Activated CD4-positive, alpha-beta T cell treated with anti-CD3 and anti-CD28 coated beads for 48 hours (primary cell): Measurements from ENCODE around the gene CBL.

Experiments
- DNase-seq: peaks from one replicate; pipeline ENCODE4 v3.0.0-alpha.2; 2020

Gene CBL

DNA sequence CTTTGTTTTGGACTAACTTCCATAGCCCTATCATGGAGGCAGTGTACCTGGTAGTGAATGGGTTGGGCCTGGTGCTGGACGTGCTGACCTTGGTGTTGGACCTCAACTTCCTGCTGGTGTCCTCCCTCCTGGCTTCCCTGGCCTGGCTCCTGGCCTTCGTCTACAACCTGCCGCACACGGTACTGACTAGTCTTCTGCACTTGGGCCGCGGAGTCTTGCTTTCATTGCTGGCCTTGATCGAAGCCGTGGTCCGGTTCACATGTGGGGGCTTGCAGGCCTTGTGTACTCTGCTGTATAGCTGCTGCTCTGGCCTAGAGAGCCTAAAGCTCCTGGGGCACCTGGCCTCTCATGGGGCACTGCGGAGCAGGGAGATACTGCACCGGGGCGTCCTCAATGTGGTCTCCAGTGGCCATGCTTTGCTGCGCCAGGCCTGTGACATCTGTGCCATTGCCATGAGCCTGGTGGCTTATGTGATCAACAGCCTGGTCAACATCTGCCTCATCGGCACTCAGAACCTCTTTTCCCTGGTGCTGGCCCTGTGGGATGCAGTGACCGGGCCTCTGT is 129.0 kb downstream of the CBL start:
- DNase-seq, result no peak

DNA sequence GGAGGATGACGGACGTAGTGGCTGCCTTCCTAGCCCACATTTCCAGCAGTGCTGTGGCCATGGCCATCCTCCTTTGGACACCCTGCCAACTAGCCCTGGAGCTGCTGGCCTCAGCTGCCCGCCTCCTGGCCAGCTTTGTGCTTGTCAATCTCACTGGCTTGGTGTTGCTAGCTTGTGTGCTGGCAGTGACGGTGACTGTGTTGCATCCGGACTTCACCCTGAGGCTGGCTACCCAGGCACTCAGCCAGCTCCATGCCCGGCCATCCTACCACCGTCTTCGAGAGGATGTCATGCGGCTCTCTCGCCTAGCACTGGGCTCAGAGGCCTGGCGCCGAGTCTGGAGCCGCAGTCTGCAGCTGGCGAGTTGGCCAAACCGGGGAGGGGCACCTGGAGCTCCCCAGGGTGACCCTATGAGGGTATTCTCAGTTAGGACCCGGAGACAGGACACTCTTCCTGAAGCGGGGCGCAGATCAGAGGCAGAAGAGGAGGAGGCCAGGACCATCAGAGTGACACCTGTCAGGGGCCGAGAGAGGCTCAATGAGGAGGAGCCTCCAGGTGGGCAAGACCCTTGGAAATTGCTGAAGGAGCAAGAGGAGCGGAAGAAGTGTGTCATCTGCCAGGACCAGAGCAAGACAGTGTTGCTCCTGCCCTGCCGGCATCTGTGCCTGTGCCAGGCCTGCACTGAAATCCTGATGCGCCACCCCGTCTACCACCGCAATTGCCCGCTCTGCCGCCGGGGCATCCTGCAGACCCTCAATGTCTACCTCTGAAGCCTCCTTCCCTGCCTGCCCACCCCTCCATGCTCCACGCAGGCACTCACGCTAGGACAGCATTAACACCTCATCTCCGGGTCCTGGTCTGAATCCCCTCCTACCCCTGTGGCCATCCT is 129.8 kb downstream of the CBL start:
- DNase-seq, result no peak

DNA sequence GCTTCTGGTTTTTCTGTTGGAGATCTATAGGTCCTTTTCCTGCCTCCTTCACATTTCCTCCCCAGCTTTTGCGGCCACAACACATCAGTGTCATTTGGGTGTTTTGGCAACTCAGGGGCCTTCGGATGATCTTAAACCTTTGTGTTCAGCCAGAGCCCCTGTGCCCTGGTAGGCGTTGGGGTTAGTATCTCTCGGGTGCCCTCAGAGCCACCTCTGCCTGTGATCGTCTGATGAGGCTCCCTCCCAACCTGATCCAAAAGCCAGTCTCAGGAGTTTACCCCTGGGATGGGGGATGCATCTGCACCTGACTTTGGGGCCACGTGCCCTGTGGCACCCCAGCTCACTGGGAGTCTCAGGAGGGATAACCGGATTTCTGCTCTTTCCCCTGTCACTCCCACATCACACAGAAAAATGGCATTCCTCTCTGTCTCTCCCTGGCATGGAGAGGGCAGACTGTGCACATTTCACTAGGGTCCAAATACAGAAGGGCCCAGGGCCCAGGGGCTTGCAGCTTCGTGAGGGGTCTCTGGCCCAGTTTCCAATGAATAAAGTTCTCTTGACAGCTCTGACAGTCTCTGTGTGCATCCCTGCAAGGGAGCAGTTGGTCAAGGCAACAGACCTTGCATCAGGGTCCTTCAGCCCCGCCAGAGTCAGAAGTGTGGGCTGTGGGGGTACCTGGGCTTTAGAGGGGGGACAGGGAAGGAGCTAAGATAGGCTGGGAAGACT is 130.8 kb downstream of the CBL start:
- no peak for DNase-seq

DNA sequence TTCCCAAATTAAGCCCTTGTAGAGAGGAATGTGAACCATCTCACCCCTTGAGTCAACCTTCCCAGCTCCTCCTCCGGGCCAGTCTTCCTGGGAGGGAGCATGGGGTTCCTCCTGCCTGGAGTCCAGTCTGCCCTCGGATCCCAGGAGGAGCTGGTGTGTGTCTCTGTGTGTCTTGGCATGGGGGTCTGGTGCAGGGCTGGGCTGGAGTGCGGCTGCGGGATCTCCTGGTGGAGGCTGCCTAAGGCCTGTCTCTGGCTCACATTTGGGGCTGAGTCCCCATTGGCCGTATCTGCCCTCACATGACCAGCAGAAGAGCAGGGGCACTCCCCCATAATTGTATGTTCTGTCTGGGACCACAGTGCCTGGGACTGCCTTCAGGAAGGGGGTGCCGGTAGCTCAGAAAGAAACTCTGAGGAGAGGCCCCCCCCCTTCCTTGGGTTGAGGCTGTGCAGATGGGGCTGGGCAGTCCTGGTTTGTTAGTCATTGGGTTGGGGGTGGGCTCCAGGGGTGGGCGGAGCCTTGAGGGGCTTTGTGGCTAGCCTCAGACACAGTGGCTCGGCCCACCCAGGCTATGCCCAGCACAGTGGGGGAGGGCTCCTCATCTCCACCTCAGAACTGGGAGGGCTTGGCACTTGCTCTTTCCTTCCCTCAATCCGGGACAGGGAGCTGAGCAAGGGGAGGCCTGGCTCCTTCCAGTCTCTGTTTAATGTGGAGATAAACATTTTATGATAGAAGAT is 131.6 kb downstream of the CBL start:
- no peak for DNase-seq

GRCh38 chr11:119338318-119338890 is 132.3 kb downstream of the CBL start:
- peak; percentile 81 for DNase-seq

DNA sequence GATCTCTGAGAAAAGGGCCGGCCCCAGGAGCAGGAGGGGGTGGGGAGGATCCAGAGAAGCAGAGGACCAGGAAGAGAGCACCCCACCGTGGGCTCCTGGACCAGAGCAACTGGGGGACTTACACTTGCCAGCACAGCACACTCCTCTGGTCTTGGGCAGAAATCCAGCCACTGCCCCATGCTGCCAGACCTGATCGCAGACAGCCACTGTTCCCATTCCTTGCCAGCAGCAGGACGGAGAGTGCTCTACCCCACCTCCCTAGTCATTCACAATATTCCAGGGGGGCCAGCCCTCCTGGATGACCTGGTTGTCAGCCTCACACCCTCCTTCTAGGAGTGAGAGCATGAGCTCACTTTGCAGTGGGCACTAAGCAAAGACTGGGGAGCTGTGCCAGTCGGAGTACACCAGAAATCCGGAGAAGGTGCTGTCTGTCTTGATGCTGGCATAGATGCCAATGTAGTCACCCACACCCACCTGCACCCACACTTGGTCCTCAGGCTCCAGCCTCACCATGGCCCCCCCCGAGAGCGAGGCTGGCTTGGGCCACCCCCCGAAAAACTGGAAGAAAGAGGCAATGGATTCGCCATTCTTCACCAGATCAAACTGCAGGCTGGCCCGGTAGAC is 132.9 kb downstream of the CBL start:
- no peak for DNase-seq

- peak; percentile 60 for DNase-seq
Measured at GRCh38 chr11:119339589-119340334, 133.6 kb downstream of the CBL start.

GRCh38 chr11:119340335-119341221 is 134.4 kb downstream of the CBL start, which contains the start of gene C1QTNF5:
Gene C1QTNF5, minus strand, starts transcription at chr11:119340883. Its CDS starts 486 bp downstream, at chr11:119340397.
- DNase-seq, result no peak

DNA sequence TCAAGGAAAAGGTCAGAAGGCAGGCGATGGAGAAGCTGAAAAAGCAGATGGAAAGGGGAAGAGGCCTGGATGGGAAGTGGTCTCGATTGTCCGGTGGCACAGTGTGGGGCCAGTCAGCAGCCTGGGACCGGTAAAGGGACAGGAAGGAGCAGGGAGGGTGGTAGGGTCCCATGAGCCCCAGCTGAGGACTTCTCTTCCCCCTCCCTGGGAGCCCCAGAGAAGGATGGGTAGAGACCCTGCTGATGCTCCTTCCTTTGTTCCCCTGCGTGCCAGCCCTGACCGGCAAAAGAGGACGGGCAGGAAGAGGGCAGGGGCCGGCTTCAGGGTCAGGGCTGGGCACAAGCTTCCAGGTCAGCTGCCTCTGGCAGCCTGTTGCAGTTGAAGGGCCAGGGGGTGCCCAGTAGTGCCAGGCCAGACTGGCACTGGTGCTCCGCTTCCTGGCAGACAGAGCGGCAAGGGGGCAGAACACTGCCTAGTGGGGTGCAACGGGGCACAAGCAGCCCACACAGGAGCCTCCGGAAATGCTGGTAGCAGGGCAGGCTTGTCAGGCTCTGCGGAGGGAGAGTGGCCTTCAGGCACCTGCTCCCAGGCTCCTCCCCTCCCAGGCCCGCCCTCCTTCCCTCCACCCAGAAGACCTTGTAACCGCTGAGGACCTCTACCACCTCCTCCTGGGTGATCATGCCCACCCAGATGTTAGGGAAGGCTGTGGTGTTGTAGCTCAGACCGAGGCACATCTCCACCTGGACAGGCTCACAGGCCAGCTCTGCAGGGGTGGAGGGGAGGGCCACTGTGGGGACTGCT is 135.3 kb downstream of the CBL start:
- no peak for DNase-seq

- DNase-seq, result no peak
Measured at GRCh38 chr11:119342023-119342300, 135.8 kb downstream of the CBL start.

GRCh38 chr11:119342362-119343130 is 136.4 kb downstream of the CBL start:
- no peak for DNase-seq

GRCh38 chr11:119343726-119344125 is 137.6 kb downstream of the CBL start:
- no peak for DNase-seq

GRCh38 chr11:119344291-119345010 is 138.3 kb downstream of the CBL start:
- no peak for DNase-seq

DNA sequence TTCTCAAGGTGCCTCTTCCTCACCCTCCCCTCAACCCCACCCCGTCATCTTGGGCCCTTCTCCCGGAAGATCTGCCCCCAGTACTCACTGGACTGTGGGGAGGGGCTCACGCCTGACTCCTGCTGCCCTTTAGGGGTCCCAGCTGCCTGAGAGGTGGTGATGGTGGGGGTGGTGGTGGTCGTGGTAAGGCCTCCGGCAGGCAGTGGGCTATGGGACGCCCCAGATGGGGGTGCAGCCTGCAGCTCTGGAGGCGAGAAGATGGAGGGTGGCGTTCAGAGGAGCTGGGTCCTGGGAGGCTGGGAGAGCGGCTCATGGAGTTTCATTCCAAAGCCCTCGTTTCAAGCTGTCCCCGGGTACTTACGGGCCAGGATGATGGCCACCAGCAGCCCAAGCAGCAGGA is 139.5 kb downstream of the CBL start:
- DNase-seq, result no peak

- no peak for DNase-seq
Measured at GRCh38 chr11:119346605-119347004, 140.5 kb downstream of the CBL start, which contains the start of gene MFRP. Gene MFRP, minus strand, starts transcription at chr11:119346705. Its CDS starts 192 bp downstream, at chr11:119346513.

- DNase-seq, result no peak
Measured at GRCh38 chr11:119347242-119347641, 141.1 kb downstream of the CBL start.

DNA sequence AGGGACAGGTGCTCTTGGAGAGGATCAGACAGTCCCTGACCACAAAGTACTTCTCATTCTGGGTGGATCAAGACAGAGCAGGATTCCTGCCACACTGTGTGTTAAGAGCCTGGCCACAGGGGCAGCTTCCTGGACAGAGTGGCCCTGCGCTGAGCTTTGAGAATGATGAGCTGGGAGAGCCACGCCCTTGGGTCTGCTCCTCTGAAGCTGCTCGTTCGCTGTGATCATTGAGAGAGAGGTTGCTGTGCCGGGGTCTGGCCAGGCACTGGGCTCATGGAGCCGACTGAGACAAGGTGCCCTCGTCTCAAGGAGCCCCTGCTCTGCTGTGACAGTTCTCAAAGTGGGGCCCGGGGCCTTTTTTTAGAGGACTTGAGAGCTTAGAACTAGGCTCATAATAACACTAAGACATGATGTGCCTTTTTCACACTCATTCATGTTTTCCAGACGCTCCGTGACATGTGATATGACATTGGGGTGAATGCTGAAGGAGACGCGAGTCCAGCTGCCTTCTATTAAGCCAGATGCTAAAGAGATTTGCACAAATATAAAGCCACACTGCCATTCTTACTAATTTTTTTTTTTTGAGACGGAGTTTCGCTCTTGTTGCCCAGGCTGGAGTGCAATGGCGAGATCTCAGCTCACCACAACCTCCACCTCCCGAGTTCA is 141.9 kb downstream of the CBL start:
- DNase-seq, result no peak

GRCh38 chr11:119350302-119350701 is 144.2 kb downstream of the CBL start:
- DNase-seq, result no peak
